GM13977 (cell line): Measurements from ENCODE around the gene GAPT.

ENCODE experiments used
- DNase-seq: peaks from one replicate; pipeline ENCODE4 v3.0.0; 2012; ENCODE audit warnings: low spot score
- CTCF ChIP-seq: IDR thresholded peaks from 2 replicates; pipeline ENCODE4 v1.5.1; 2012; ENCODE audit warnings: mild to moderate bottlenecking, control low read depth; ENCODE audit not compliant: insufficient read depth; ENCODE audit errors: extremely low read depth, missing control alignments
- in situ Hi-C: fragments of 300-500 bp; cut with MboI; formaldehyde crosslinking; loops from one replicate; pipeline ENCODE4 v1.12.0; 2022; ENCODE audit warnings: low sequenced_read_pairs, low pct_unique_long_range_greater_than_20kb, mixed read lengths, inconsistent platforms; ENCODE audit not compliant: unreplicated experiment

The GAPT gene

GRCh38 chr5:58460002-58460731, 31.1 kb upstream of the GAPT start, which contains the start of gene PLK2:
Gene PLK2 (minus strand): TSS chr5:58460086. CDS start chr5:58459959, 127 bp downstream.
- TF ChIP-seq CTCF: peak; percentile 35
- peak; percentile 86 for DNase-seq
- in situ Hi-C loops: loop anchor here (25.0 kb wide), 2 partner anchors 573 to 673 kb away; no protein-coding TSS in a partner anchor

DNA sequence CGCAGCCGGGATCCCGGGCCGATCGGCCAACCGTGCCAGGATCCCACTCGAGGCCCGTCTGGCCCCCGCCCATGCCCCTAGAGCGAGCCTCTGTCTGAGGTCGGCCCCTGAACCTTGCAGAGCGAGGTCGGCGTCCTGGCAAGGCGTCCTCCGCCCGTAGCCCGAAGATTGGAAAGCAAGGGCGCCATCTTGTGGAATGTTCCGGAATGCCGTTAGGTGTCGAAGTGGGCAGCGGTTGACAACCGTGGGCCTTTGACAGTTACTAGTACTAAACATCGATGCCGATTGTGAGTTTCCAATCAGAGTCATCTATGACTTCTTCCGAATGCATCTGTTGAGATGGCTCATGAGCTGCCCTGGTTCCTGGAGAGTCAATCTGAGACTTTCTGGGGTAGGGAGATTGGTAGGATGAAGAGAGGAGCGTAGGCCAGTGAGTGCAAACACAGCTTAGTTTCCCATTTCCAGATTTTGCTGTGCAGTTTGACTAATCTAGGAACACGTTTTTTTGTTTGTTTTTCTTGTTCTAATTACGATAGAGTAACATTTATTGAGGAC, 30.4 kb upstream of the GAPT start:
- peak; percentile 81 for DNase-seq
- peak; percentile 84 for TF ChIP-seq CTCF
- in situ Hi-C loops: loop anchor here (25.0 kb wide), 2 partner anchors 574 to 674 kb away; no protein-coding TSS in a partner anchor

- no peak for DNase-seq
- in situ Hi-C loops: loop anchor here (25.0 kb wide), 2 partner anchors 575 to 675 kb away; no protein-coding TSS in a partner anchor
- no peak for TF ChIP-seq CTCF
These were observed 29.1 kb upstream of the GAPT start for GRCh38 chr5:58462154-58462553.

DNA sequence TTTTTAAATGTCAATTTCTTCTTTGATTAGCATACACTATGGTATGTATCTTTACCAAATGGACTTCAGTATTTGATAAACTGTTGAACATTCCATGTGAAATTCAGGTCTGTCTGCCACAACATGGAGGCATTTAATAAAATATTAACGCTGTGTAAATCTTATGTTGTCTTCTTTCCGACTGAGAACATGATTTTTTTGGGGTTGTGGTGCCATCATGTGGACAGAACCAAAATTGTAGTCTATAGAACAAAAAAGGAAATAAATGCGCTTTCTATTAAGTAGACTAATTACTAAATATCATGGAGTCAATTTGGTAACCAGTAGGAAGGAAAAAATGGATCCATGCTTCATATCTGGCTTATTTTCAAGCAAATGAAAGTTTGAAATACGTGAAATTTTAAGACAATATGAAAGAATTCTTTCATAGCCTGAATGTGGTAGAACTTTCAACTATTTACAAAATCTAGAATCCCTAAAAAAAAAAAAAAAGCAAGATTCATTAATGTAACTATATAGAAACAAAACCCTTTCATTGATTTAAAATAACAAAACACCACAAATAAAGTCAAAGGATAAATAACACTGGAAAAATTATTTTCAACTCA, 28.5 kb upstream of the GAPT start:
- in situ Hi-C loops: loop anchor here (25.0 kb wide), 2 partner anchors 575 to 675 kb away; no protein-coding TSS in a partner anchor
- peak; percentile 50 for DNase-seq
- peak; percentile 55 for TF ChIP-seq CTCF

DNA sequence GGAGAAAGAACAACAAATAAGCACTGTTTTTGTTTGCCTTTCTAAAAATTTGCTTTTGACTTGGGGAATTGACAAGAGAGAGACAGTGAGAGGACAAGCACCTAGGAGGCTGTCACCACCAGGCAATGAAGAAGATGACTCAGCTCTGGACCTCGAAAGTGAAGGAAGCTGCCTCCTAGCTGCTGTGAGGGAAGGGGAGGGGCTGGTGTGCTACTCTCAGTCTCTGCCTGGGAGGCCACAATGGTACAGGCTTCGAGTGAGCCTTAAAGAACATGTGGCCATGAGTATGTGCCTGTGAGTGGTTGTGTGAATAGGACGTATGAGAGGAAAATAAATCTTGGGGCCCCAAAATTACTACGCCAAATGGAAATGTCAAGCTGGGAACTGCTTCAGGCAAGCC, 24.3 kb upstream of the GAPT start:
- TF ChIP-seq CTCF: no peak
- DNase-seq: peak; percentile 40
- in situ Hi-C loops: loop anchor here (5.0 to 25.0 kb wide), 3 partner anchors 580 to 1165 kb away; no protein-coding TSS in a partner anchor

DNA sequence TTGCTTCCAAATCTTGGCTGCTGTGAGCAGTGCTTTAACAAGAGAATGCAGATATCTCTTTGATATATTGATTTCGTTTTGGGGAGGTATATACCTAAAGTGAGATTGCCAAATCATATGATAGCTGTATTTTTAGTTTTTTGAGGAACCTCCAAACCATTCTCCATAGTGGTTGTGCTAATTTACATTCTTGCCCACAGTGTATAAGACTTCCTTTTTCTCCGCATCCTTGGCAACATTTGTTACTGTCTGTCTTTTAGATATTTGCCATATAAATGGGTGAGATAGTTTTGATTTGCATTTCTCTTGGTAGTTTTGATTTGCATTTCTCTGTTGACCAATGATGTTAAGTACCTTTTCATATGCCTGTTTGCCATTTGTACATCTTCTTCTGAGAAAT, 21.3 kb upstream of the GAPT start:
- in situ Hi-C loops: loop anchor here (5.0 to 25.0 kb wide), 3 partner anchors 583 to 1168 kb away; no protein-coding TSS in a partner anchor
- TF ChIP-seq CTCF: no peak
- no peak for DNase-seq
